NCI-H510A treated with DMSO at 0.1 percent for 48 hours (cell line): ENCODE measurements around the gene KARS1.

Source experiments
- DNase-seq: peaks from one replicate; lab custom pipeline; 2025; lab: John Stamatoyannopoulos, UW

Gene KARS1

GRCh38 chr16:75579281-75579834, 68.1 kb downstream of the KARS1 start:
- DNase-seq: no peak

- DNase-seq: no peak
Observed at GRCh38 chr16:75578725-75579124, 68.7 kb downstream of the KARS1 start.

GRCh38 chr16:75578212-75578611, 69.3 kb downstream of the KARS1 start:
- DNase-seq: no peak
